HUES48 (cell line): ENCODE results near the gene AKT1S1.
"Not testable (repeated sequence)": the region's sequence is repeated elsewhere in the genome, so short reads cannot be mapped to it uniquely, and the experiment has no call there.

Experiments used
- H3K27ac ChIP-seq: one replicate; pipeline ENCODE4 v1.7.0; 2013; ENCODE audit warnings: low read depth, low read length, inconsistent platforms
- H3K27me3 ChIP-seq: 2 replicates; pipeline ENCODE4 v1.6.1; 2013; ENCODE audit warnings: mild to moderate bottlenecking, low read length; ENCODE audit not compliant: control insufficient read depth, insufficient read depth
- H3K36me3 ChIP-seq: 2 replicates; pipeline ENCODE4 v1.6.1; 2013; ENCODE audit warnings: low read length; ENCODE audit not compliant: control insufficient read depth, insufficient read depth
- H3K4me1 ChIP-seq: 2 replicates; pipeline ENCODE4 v1.6.1; 2013; ENCODE audit warnings: mild to moderate bottlenecking, low read length; ENCODE audit not compliant: control insufficient read depth, insufficient read depth
- H3K4me3 ChIP-seq: 2 replicates; pipeline ENCODE4 v1.5.1; 2013; ENCODE audit warnings: mild to moderate bottlenecking, low read depth, low read length
- H3K9ac ChIP-seq: 2 replicates; pipeline ENCODE4 v1.6.1; 2013; ENCODE audit warnings: mild to moderate bottlenecking, low read depth, low read length, moderate library complexity
- H3K9me3 ChIP-seq: 2 replicates; pipeline ENCODE4 v1.6.1; 2013; ENCODE audit warnings: low read length; ENCODE audit not compliant: control insufficient read depth, insufficient read depth

Gene AKT1S1

GRCh38 chr19:49877020-49877878 is at the start of gene AKT1S1, which contains the start of gene TBC1D17:
TSS of gene AKT1S1 (minus strand) at chr19:49877355. CDS start at chr19:49873295, 4,060 bp downstream.
TSS of gene TBC1D17 (plus strand) at chr19:49877702. CDS start at chr19:49877724, 22 bp downstream.
- H3K4me1 ChIP-seq: peaks cover 16% of the 10 kb centered on the region; the same call in 1 of the 2 replicates
- H3K27ac ChIP-seq: peak within 1 kb of the TSS; percentile 99
- H3K36me3 ChIP-seq: peaks cover 34% of the 10 kb centered on the region
- H3K27me3 ChIP-seq: no peaks in the 10 kb centered on the region
- peak within 1 kb of the TSS; percentile 98 for H3K9ac ChIP-seq
- no peaks in the 10 kb centered on the region for H3K9me3 ChIP-seq
- H3K4me3 ChIP-seq: peak within 1 kb of the TSS; percentile 92

- Histone ChIP-seq H3K27ac (no peak overlapping the region), H3K36me3 (peaks cover 59% of the 10 kb centered on the region), H3K4me1 (peaks cover 2% of the 10 kb centered on the region; the same call in 1 of the 2 replicates), H3K9ac (no peak overlapping the region), H3K9me3 (no peaks in the 10 kb centered on the region), H3K27me3 (no peaks in the 10 kb centered on the region), H3K4me3 (no peak overlapping the region)
Observed at GRCh38 chr19:49926515-49926914, 49.4 kb upstream of the AKT1S1 start.

GRCh38 chr19:49925486-49925885 is 48.3 kb upstream of the AKT1S1 start:
- Histone ChIP-seq H3K4me3 (no peak overlapping the region), H3K27ac (no peak overlapping the region)

GRCh38 chr19:49924881-49925210 is 47.7 kb upstream of the AKT1S1 start:
- H3K9ac ChIP-seq, H3K27me3 ChIP-seq, H3K4me3 ChIP-seq, H3K27ac ChIP-seq, H3K4me1 ChIP-seq, H3K9me3 ChIP-seq: not testable (repeated sequence)
- peaks cover 66% of the 10 kb centered on the region for H3K36me3 ChIP-seq

More at GRCh38 chr19:49925486-49925885, 48.3 kb upstream of the AKT1S1 start:
- peaks cover 66% of the 10 kb centered on the region for H3K36me3 ChIP-seq
- H3K4me1 ChIP-seq: peaks cover 2% of the 10 kb centered on the region; the same call in 1 of the 2 replicates
- H3K9ac ChIP-seq: no peak overlapping the region
- no peaks in the 10 kb centered on the region for H3K27me3 ChIP-seq
- no peaks in the 10 kb centered on the region for H3K9me3 ChIP-seq

- Histone ChIP-seq H3K36me3 (peaks cover 71% of the 10 kb centered on the region), H3K9ac (no peak overlapping the region), H3K4me3 (no peak overlapping the region), H3K9me3 (no peaks in the 10 kb centered on the region), H3K4me1 (peaks cover 2% of the 10 kb centered on the region; the same call in 1 of the 2 replicates), H3K27me3 (no peaks in the 10 kb centered on the region), H3K27ac (no peak overlapping the region)
Observed at GRCh38 chr19:49924004-49924880, 47.1 kb upstream of the AKT1S1 start.

- H3K27me3 ChIP-seq: no peaks in the 10 kb centered on the region
- H3K9me3 ChIP-seq: no peaks in the 10 kb centered on the region
- H3K4me3 ChIP-seq: no peak overlapping the region
- H3K36me3 ChIP-seq: peaks cover 76% of the 10 kb centered on the region
- no peaks in the 10 kb centered on the region; the same call in 1 of the 2 replicates for H3K4me1 ChIP-seq
- H3K27ac ChIP-seq: no peak overlapping the region
- H3K9ac ChIP-seq: no peak overlapping the region
Observed at GRCh38 chr19:49923055-49924003, 46.2 kb upstream of the AKT1S1 start.

GRCh38 chr19:49921871-49922795 is 45.0 kb upstream of the AKT1S1 start:
- H3K9ac ChIP-seq: no peak overlapping the region
- no peaks in the 10 kb centered on the region for H3K9me3 ChIP-seq
- peaks cover 78% of the 10 kb centered on the region for H3K36me3 ChIP-seq
- H3K4me3 ChIP-seq: no peak overlapping the region
- H3K27ac ChIP-seq: no peak overlapping the region
- H3K27me3 ChIP-seq: no peaks in the 10 kb centered on the region
- no peaks in the 10 kb centered on the region; the same call in 1 of the 2 replicates for H3K4me1 ChIP-seq

- H3K36me3 ChIP-seq: peaks cover 77% of the 10 kb centered on the region
- H3K9me3 ChIP-seq: no peaks in the 10 kb centered on the region
- no peak overlapping the region for H3K4me3 ChIP-seq
- H3K4me1 ChIP-seq: no peaks in the 10 kb centered on the region; the same call in 1 of the 2 replicates
- H3K27ac ChIP-seq: no peak overlapping the region
- H3K27me3 ChIP-seq: no peaks in the 10 kb centered on the region
- H3K9ac ChIP-seq: no peak overlapping the region
Observed at GRCh38 chr19:49920624-49921363, 43.6 kb upstream of the AKT1S1 start.

- H3K27me3 ChIP-seq: no peaks in the 10 kb centered on the region
- no peak overlapping the region for H3K4me3 ChIP-seq
- H3K36me3 ChIP-seq: peaks cover 77% of the 10 kb centered on the region
- H3K9ac ChIP-seq: no peak overlapping the region
- no peaks in the 10 kb centered on the region; the same call in 1 of the 2 replicates for H3K4me1 ChIP-seq
- H3K9me3 ChIP-seq: no peaks in the 10 kb centered on the region
- no peak overlapping the region for H3K27ac ChIP-seq
Observed at GRCh38 chr19:49918089-49918488, 40.9 kb upstream of the AKT1S1 start.
